Measurements from ENCODE around the gene CDH23.

- TF ChIP-seq CTCF (IDR thresholded peaks at IDR 0.05; ENCODE audit: low read length) = no peak
- no peak for TF ChIP-seq EZH2 (optimal IDR thresholded peaks at IDR 0.05; ENCODE audit: low read depth, low read length)
These were observed 153.2 kb downstream of the CDH23 start for GRCh38 chr10:71549766-71550533.

Measured in MM.1S (cell line).